ENCODE results near the gene FOXJ3. TPM values are rescaled to one million over a fixed set of nuclear protein-coding genes. Genes with fewer than 3 reads are reported as not detected.

Gene FOXJ3
- total and polyA plus RNA-seq, 2 donors (not counting 1 experiment from before 2014, with no cell fraction given): 22.6 to 29.5 TPM

- H4K20me1 ChIP-seq (ENCODE audit: control insufficient read depth, extremely low read depth, insufficient read depth, low read length): peaks cover 2% of the 10 kb centered on the region
- TF ChIP-seq CTCF (conservative IDR thresholded peaks at IDR 0.05 in 1 of 2, IDR thresholded peaks at IDR 0.05 in 1 of 2; ENCODE audit: low read depth in 1 of 2, low read length in 2 of 2) (no peak), EZH2 (IDR thresholded peaks at IDR 0.05; ENCODE audit: low read length, missing control alignments) (no peak)
- DNase-seq (ENCODE audit: low read depth in 2 of 2): no peak
Measured at GRCh38 chr1:42324398-42325013, 10.5 kb downstream of the FOXJ3 start.

GRCh38 chr1:42323551-42323950, 11.5 kb downstream of the FOXJ3 start:
- no peak for DNase-seq (ENCODE audit: low read depth in 2 of 2)
- Histone ChIP-seq H3K27me3 (ENCODE audit: control insufficient read depth, insufficient read depth, low read length) (no peaks in the 10 kb centered on the region), H3K4me1 (ENCODE audit: control insufficient read depth, extremely low read depth, insufficient read depth, low read length) (peaks cover 10% of the 10 kb centered on the region), H3K9me3 (ENCODE audit: control insufficient read depth, insufficient read depth, low read depth, low read length) (no peaks in the 10 kb centered on the region), H3K4me2 (ENCODE audit: extremely low read depth, insufficient read depth, low read length) (no peak overlapping the region), H2AFZ (ENCODE audit: low read length) (no peak overlapping the region), H3K36me3 (ENCODE audit: control insufficient read depth, insufficient read depth, low read length) (no peaks in the 10 kb centered on the region), H3K27ac (ENCODE audit: insufficient read depth, low read length) (no peak overlapping the region), H3K79me2 (ENCODE audit: control insufficient read depth, insufficient read depth, low read length) (peaks cover 86% of the 10 kb centered on the region), H3K4me3 (replicated peaks in 1 of 4; ENCODE audit: control extremely low read depth in 1 of 4, insufficient read depth in 1 of 4, low read depth in 3 of 4, low read length in 4 of 4) (no peak overlapping the region), H3K9ac (ENCODE audit: insufficient read depth, low read length) (no peak overlapping the region), H4K20me1 (ENCODE audit: control insufficient read depth, extremely low read depth, insufficient read depth, low read length) (peaks cover 2% of the 10 kb centered on the region)
- TF ChIP-seq EZH2 (IDR thresholded peaks at IDR 0.05; ENCODE audit: low read length, missing control alignments) (no peak), CTCF (conservative IDR thresholded peaks at IDR 0.05 in 1 of 2, IDR thresholded peaks at IDR 0.05 in 1 of 2; ENCODE audit: low read depth in 1 of 2, low read length in 2 of 2) (no peak)

More at GRCh38 chr1:42324398-42325013, 10.5 kb downstream of the FOXJ3 start:
- H3K4me1 ChIP-seq (ENCODE audit: control insufficient read depth, extremely low read depth, insufficient read depth, low read length): peaks cover 5% of the 10 kb centered on the region
- H3K4me3 ChIP-seq (replicated peaks in 1 of 4; ENCODE audit: control extremely low read depth in 1 of 4, insufficient read depth in 1 of 4, low read depth in 3 of 4, low read length in 4 of 4): no peak overlapping the region
- no peaks in the 10 kb centered on the region for H3K36me3 ChIP-seq (ENCODE audit: control insufficient read depth, insufficient read depth, low read length)
- no peak overlapping the region for H3K9ac ChIP-seq (ENCODE audit: insufficient read depth, low read length)
- peaks cover 86% of the 10 kb centered on the region for H3K79me2 ChIP-seq (ENCODE audit: control insufficient read depth, insufficient read depth, low read length)
- H3K27ac ChIP-seq (ENCODE audit: insufficient read depth, low read length): no peak overlapping the region
- no peaks in the 10 kb centered on the region for H3K27me3 ChIP-seq (ENCODE audit: control insufficient read depth, insufficient read depth, low read length)
- H3K4me2 ChIP-seq (ENCODE audit: extremely low read depth, insufficient read depth, low read length): no peak overlapping the region
- no peaks in the 10 kb centered on the region for H3K9me3 ChIP-seq (ENCODE audit: control insufficient read depth, insufficient read depth, low read depth, low read length)
- H2AFZ ChIP-seq (ENCODE audit: low read length): no peak overlapping the region

- Histone ChIP-seq H4K20me1 (ENCODE audit: control insufficient read depth, extremely low read depth, insufficient read depth, low read length) (peaks cover 2% of the 10 kb centered on the region), H3K4me3 (replicated peaks in 1 of 4; ENCODE audit: control extremely low read depth in 1 of 4, insufficient read depth in 1 of 4, low read depth in 3 of 4, low read length in 4 of 4) (no peak overlapping the region), H2AFZ (ENCODE audit: low read length) (no peak overlapping the region), H3K9ac (ENCODE audit: insufficient read depth, low read length) (no peak overlapping the region), H3K36me3 (ENCODE audit: control insufficient read depth, insufficient read depth, low read length) (no peaks in the 10 kb centered on the region), H3K79me2 (ENCODE audit: control insufficient read depth, insufficient read depth, low read length) (peaks cover 84% of the 10 kb centered on the region), H3K4me1 (ENCODE audit: control insufficient read depth, extremely low read depth, insufficient read depth, low read length) (peaks cover 10% of the 10 kb centered on the region), H3K27ac (ENCODE audit: insufficient read depth, low read length) (no peak overlapping the region), H3K4me2 (ENCODE audit: extremely low read depth, insufficient read depth, low read length) (no peak overlapping the region), H3K9me3 (ENCODE audit: control insufficient read depth, insufficient read depth, low read depth, low read length) (no peaks in the 10 kb centered on the region), H3K27me3 (ENCODE audit: control insufficient read depth, insufficient read depth, low read length) (no peaks in the 10 kb centered on the region)
- DNase-seq (ENCODE audit: low read depth in 2 of 2): peak; percentile 55 to 65
- TF ChIP-seq CTCF (conservative IDR thresholded peaks at IDR 0.05 in 1 of 2, IDR thresholded peaks at IDR 0.05 in 1 of 2; ENCODE audit: low read depth in 1 of 2, low read length in 2 of 2) (no peak), EZH2 (IDR thresholded peaks at IDR 0.05; ENCODE audit: low read length, missing control alignments) (no peak)
Measured at GRCh38 chr1:42322577-42322976, 12.5 kb downstream of the FOXJ3 start.
